AG10803 (cell line): ENCODE data around the gene ACOT9.

Experiments used
- DNase-seq: peaks from one replicate; pipeline ENCODE4 v3.0.0; 2010; ENCODE audit warnings: low read depth
- H3K4me3 ChIP-seq: 2 replicates; pipeline ENCODE4 v1.5.1; 2011; ENCODE audit warnings: mild to moderate bottlenecking, low read length, control low read depth
- CTCF ChIP-seq: conservative IDR thresholded peaks from 2 replicates; pipeline ENCODE4 v1.5.1; 2011; ENCODE audit warnings: mild to moderate bottlenecking, low read length, control low read depth, inconsistent platforms

Gene ACOT9

GRCh38 chrX:23765449-23765848 is 22.4 kb upstream of the ACOT9 start:
- DNase-seq = no peak
- no peak overlapping the region for H3K4me3 ChIP-seq
- no peak for TF ChIP-seq CTCF

GRCh38 chrX:23764188-23764984 is 21.3 kb upstream of the ACOT9 start:
- DNase-seq = no peak
- H3K4me3 ChIP-seq = no peak overlapping the region
- no peak for TF ChIP-seq CTCF

- TF ChIP-seq CTCF = no peak
- no peak for DNase-seq
- no peak overlapping the region for H3K4me3 ChIP-seq
These were observed 16.7 kb upstream of the ACOT9 start for GRCh38 chrX:23759821-23760220.

- peak; percentile 44 for DNase-seq
- H3K4me3 ChIP-seq = no peak overlapping the region
- TF ChIP-seq CTCF = peak; percentile 54
These were observed 13.1 kb upstream of the ACOT9 start for GRCh38 chrX:23756165-23756564.

GRCh38 chrX:23754664-23755063 is 11.6 kb upstream of the ACOT9 start:
- DNase-seq = no peak
- TF ChIP-seq CTCF = no peak

GRCh38 chrX:23752740-23753415 is 9.8 kb upstream of the ACOT9 start:
- peak; percentile 82 for DNase-seq
- no peak for TF ChIP-seq CTCF
- no peak overlapping the region for H3K4me3 ChIP-seq

More at GRCh38 chrX:23754664-23755063, 11.6 kb upstream of the ACOT9 start:
- no peak overlapping the region for H3K4me3 ChIP-seq

- DNase-seq = peak; percentile 13
- H3K4me3 ChIP-seq = no peak overlapping the region
- TF ChIP-seq CTCF = no peak
These were observed 6.5 kb upstream of the ACOT9 start for GRCh38 chrX:23749576-23749975.
